K562 (cell line): ENCODE results near the gene VPS11. TPM values are rescaled to one million over a fixed set of nuclear protein-coding genes. Genes with fewer than 3 reads are reported as not detected.

ENCODE experiments used
- EHMT2 ChIP-seq: fragments of 450-650 bp; IDR thresholded peaks from 2 replicates; pipeline ENCODE4 v1.6.1; 2018; ENCODE audit warnings: antibody characterized with exemption
- FOXK2 ChIP-seq, 2 experiments: fragments of 450-650 bp; IDR thresholded peaks in 1 of 2; conservative IDR thresholded peaks in 1 of 2; 2 replicates each; pipeline ENCODE4 v1.6.1; 2016; ENCODE audit warnings: low read depth in 2 of 2, mild to moderate bottlenecking in 1 of 2
- MBD2 ChIP-seq: sonication (generic); IDR thresholded peaks from 2 replicates; pipeline ENCODE4 v1.6.1; 2016; ENCODE audit warnings: low read depth, borderline replicate concordance
- MEIS2 ChIP-seq: fragments of 450-650 bp; IDR thresholded peaks from 2 replicates; pipeline ENCODE4 v1.6.1; 2014; ENCODE audit warnings: mild to moderate bottlenecking; ENCODE audit not compliant: partially characterized antibody
- NFE2L1 ChIP-seq: fragments of 450-650 bp; IDR thresholded peaks from 2 replicates; pipeline ENCODE4 v1.6.1; 2016; ENCODE audit warnings: missing genetic modification characterization, low read depth, mild to moderate bottlenecking, missing compliant biosample characterization, moderate library complexity, borderline replicate concordance
- SMAD1 ChIP-seq: fragments of 150-350 bp; IDR thresholded peaks from 2 replicates; pipeline ENCODE4 v1.6.1; 2014; ENCODE audit warnings: low read length, low read depth; ENCODE audit not compliant: partially characterized antibody
- TAL1 ChIP-seq: fragments of 450-650 bp; IDR thresholded peaks from 2 replicates; pipeline ENCODE4 v1.6.1; 2016; ENCODE audit warnings: mild to moderate bottlenecking
- ZNF584 ChIP-seq: fragments of 200-800 bp; sonication (Bioruptor generic); IDR thresholded peaks from 2 replicates; pipeline ENCODE4 v1.6.1; 2016; ENCODE audit warnings: low read depth, mild to moderate bottlenecking, missing genetic modification characterization, missing compliant biosample characterization
- polyA plus RNA-seq, 8 experiments: library from polyadenylated mRNA; depleted of rRNA in 4 of 8; stranded (reverse) in 5 of 8; unstranded in 3 of 8; fragments of >200 nt; fragmentation: Nextera tagmentation in 2 of 8; fragmentation: Illumina TruSeq in 1 of 8; extraction: Ambion mirVana in 2 of 8; extraction: Trizol in 1 of 8; gene quantifications; 2 replicates each; pipeline versions ENCODE4 v1.2.1 to v1.2.3, GENCODE V29; 2011 to 2014; ENCODE audit warnings: inconsistent platforms in 1 of 8, missing spikeins in 1 of 8
- total RNA-seq, 7 experiments: library from RNA; depleted of rRNA in 6 of 7; stranded (reverse); fragments of >200 nt in 6 of 7; fragmentation: Illumina TruSeq in 2 of 7; extraction: Trizol in 2 of 7; gene quantifications; 2 replicates each; pipeline versions ENCODE4 v1.2.1 to v1.2.3, GENCODE V29; 2011 to 2021; ENCODE audit warnings: low replicate concordance in 1 of 7
- TF ChIP-seq, protein P1 (sequence below), 2 experiments: IDR thresholded peaks; 2 replicates each; pipeline ENCODE4 v1.6.1; 2012; ENCODE audit warnings: improper control_type of control experiment in 2 of 2, low read depth in 2 of 2, low read length in 2 of 2, borderline replicate concordance in 1 of 2
- TF ChIP-seq, protein P2 (sequence below), 2 experiments: fragments of 450-650 bp; IDR thresholded peaks; 2 replicates each; pipeline ENCODE4 v1.6.1; 2018; ENCODE audit warnings: mild to moderate bottlenecking in 2 of 2, low read depth in 1 of 2; ENCODE audit not compliant: partially characterized antibody in 2 of 2
- TF ChIP-seq, protein P3 (sequence below): sonication (generic); formaldehyde crosslinking; IDR thresholded peaks from 2 replicates; pipeline ENCODE4 v1.8.1; 2023; ENCODE audit warnings: mild to moderate bottlenecking, missing genetic modification reagents
- TF ChIP-seq, protein P4 (sequence below): sonication (generic); formaldehyde crosslinking; IDR thresholded peaks from 2 replicates; pipeline ENCODE4 v1.9.0; 2022; ENCODE audit warnings: mild to moderate bottlenecking, missing genetic modification reagents
- TF ChIP-seq, protein P5 (sequence below): fragments of 450-650 bp; IDR thresholded peaks from 2 replicates; pipeline ENCODE4 v1.6.1; 2016; ENCODE audit warnings: low read depth, mild to moderate bottlenecking, moderate library complexity
- TF ChIP-seq, protein P6 (sequence below): fragments of 450-650 bp; formaldehyde crosslinking; IDR thresholded peaks from 2 replicates; pipeline ENCODE4 v1.4.0; 2020; ENCODE audit warnings: mild to moderate bottlenecking
- TF ChIP-seq, protein P7 (sequence below): sonication (generic); formaldehyde crosslinking; IDR thresholded peaks from 2 replicates; pipeline ENCODE4 v1.8.1; 2023; ENCODE audit warnings: mild to moderate bottlenecking, missing genetic modification reagents

The VPS11 gene
- total and polyA plus RNA-seq, 9 of the 15 experiments (the other 6 are each of a cell fraction or from before 2014, with no cell fraction given), result 14.1 to 35.5 (median 27.5) TPM

DNA sequence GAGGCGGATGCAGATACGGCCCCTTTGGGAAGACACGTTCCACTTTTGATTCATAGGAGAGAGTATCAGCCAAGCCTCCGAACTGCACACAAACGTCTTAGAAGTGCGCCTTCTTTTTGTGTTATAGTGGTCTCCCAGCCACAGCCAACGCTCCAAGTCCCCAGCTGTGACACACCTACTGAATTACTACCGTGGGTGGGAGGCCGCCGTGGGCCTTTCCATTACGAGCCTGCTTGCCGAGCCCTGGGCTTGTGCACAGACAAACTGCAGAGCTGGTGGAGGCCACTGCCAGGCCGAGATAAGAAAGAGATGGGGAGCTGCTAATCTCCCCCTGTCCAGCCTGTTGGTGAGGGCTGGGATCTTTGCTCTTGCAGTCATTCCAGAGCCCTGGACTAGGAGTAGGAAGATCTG is 17.8 kb downstream of the VPS11 start (continued):
- peak; percentile 29 for TF ChIP-seq MEIS2
- TF ChIP-seq, protein P1, sequence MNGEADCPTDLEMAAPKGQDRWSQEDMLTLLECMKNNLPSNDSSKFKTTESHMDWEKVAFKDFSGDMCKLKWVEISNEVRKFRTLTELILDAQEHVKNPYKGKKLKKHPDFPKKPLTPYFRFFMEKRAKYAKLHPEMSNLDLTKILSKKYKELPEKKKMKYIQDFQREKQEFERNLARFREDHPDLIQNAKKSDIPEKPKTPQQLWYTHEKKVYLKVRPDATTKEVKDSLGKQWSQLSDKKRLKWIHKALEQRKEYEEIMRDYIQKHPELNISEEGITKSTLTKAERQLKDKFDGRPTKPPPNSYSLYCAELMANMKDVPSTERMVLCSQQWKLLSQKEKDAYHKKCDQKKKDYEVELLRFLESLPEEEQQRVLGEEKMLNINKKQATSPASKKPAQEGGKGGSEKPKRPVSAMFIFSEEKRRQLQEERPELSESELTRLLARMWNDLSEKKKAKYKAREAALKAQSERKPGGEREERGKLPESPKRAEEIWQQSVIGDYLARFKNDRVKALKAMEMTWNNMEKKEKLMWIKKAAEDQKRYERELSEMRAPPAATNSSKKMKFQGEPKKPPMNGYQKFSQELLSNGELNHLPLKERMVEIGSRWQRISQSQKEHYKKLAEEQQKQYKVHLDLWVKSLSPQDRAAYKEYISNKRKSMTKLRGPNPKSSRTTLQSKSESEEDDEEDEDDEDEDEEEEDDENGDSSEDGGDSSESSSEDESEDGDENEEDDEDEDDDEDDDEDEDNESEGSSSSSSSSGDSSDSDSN (IDR thresholded peaks at IDR 0.05; ENCODE audit: borderline replicate concordance in 1 of 2, low read depth in 2 of 2, low read length in 2 of 2), result peak in 1 of 2 experiments; percentile 71; a peak in 1 of 4 replicates
- peak; percentile 96 for TF ChIP-seq TAL1
- TF ChIP-seq SMAD1, result peak; percentile 28
- TF ChIP-seq, protein P2, sequence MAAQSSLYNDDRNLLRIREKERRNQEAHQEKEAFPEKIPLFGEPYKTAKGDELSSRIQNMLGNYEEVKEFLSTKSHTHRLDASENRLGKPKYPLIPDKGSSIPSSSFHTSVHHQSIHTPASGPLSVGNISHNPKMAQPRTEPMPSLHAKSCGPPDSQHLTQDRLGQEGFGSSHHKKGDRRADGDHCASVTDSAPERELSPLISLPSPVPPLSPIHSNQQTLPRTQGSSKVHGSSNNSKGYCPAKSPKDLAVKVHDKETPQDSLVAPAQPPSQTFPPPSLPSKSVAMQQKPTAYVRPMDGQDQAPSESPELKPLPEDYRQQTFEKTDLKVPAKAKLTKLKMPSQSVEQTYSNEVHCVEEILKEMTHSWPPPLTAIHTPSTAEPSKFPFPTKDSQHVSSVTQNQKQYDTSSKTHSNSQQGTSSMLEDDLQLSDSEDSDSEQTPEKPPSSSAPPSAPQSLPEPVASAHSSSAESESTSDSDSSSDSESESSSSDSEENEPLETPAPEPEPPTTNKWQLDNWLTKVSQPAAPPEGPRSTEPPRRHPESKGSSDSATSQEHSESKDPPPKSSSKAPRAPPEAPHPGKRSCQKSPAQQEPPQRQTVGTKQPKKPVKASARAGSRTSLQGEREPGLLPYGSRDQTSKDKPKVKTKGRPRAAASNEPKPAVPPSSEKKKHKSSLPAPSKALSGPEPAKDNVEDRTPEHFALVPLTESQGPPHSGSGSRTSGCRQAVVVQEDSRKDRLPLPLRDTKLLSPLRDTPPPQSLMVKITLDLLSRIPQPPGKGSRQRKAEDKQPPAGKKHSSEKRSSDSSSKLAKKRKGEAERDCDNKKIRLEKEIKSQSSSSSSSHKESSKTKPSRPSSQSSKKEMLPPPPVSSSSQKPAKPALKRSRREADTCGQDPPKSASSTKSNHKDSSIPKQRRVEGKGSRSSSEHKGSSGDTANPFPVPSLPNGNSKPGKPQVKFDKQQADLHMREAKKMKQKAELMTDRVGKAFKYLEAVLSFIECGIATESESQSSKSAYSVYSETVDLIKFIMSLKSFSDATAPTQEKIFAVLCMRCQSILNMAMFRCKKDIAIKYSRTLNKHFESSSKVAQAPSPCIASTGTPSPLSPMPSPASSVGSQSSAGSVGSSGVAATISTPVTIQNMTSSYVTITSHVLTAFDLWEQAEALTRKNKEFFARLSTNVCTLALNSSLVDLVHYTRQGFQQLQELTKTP (IDR thresholded peaks at IDR 0.05; ENCODE audit: low read depth in 1 of 2, partially characterized antibody in 2 of 2), result peak in 1 of 2 experiments; percentile 25
- TF ChIP-seq, protein P3, sequence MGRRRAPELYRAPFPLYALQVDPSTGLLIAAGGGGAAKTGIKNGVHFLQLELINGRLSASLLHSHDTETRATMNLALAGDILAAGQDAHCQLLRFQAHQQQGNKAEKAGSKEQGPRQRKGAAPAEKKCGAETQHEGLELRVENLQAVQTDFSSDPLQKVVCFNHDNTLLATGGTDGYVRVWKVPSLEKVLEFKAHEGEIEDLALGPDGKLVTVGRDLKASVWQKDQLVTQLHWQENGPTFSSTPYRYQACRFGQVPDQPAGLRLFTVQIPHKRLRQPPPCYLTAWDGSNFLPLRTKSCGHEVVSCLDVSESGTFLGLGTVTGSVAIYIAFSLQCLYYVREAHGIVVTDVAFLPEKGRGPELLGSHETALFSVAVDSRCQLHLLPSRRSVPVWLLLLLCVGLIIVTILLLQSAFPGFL (CRISPR knock-in tag), result no peak
- peak; percentile 63 for TF ChIP-seq MBD2
- TF ChIP-seq, protein P4, sequence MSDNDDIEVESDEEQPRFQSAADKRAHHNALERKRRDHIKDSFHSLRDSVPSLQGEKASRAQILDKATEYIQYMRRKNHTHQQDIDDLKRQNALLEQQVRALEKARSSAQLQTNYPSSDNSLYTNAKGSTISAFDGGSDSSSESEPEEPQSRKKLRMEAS (CRISPR knock-in tag), result peak; percentile 57; the same call in 1 of the 2 replicates
- TF ChIP-seq EHMT2, result no peak
- TF ChIP-seq, protein P5, sequence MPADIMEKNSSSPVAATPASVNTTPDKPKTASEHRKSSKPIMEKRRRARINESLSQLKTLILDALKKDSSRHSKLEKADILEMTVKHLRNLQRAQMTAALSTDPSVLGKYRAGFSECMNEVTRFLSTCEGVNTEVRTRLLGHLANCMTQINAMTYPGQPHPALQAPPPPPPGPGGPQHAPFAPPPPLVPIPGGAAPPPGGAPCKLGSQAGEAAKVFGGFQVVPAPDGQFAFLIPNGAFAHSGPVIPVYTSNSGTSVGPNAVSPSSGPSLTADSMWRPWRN, result 0 out of 2 replicates have a peak, but pooled peaks have one; percentile 20
- TF ChIP-seq, protein P6, sequence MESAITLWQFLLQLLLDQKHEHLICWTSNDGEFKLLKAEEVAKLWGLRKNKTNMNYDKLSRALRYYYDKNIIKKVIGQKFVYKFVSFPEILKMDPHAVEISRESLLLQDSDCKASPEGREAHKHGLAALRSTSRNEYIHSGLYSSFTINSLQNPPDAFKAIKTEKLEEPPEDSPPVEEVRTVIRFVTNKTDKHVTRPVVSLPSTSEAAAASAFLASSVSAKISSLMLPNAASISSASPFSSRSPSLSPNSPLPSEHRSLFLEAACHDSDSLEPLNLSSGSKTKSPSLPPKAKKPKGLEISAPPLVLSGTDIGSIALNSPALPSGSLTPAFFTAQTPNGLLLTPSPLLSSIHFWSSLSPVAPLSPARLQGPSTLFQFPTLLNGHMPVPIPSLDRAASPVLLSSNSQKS (CRISPR knock-in tag), result no peak
- TF ChIP-seq FOXK2 (conservative IDR thresholded peaks at IDR 0.05 in 1 of 2, IDR thresholded peaks at IDR 0.05 in 1 of 2; ENCODE audit: low read depth in 2 of 2), result no peak
- TF ChIP-seq, protein P7, sequence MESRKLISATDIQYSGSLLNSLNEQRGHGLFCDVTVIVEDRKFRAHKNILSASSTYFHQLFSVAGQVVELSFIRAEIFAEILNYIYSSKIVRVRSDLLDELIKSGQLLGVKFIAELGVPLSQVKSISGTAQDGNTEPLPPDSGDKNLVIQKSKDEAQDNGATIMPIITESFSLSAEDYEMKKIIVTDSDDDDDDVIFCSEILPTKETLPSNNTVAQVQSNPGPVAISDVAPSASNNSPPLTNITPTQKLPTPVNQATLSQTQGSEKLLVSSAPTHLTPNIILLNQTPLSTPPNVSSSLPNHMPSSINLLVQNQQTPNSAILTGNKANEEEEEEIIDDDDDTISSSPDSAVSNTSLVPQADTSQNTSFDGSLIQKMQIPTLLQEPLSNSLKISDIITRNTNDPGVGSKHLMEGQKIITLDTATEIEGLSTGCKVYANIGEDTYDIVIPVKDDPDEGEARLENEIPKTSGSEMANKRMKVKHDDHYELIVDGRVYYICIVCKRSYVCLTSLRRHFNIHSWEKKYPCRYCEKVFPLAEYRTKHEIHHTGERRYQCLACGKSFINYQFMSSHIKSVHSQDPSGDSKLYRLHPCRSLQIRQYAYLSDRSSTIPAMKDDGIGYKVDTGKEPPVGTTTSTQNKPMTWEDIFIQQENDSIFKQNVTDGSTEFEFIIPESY (CRISPR knock-in tag), result no peak
- no peak for TF ChIP-seq NFE2L1 (tag)
- TF ChIP-seq ZNF584, result no peak
